Adipose tissue (tissue), 3 donors: ENCODE data around the gene TUBB6. TPM values are rescaled to one million over a fixed set of nuclear protein-coding genes. Genes with fewer than 3 reads are reported as not detected.

Experiments
- H3K27ac ChIP-seq: one replicate; pipeline ENCODE4 v1.5.1; 2013; ENCODE audit warnings: low read depth, low read length
- WGBS, 3 donors: extraction: QIAGEN DNeasy Blood & Tissue Kit; methylation state at CpG; one replicate each; pipeline ENCODE4 v1.1.7; 2013; 5-methylcytosine and 5-hydroxymethylcytosine counted together
- polyA plus RNA-seq, 3 donors: library from polyadenylated mRNA; stranded (reverse); fragments of 200-250 nt; gene quantifications; one replicate each; pipeline ENCODE4 v1.2.3, GENCODE V29; 2013
- donor health status: healthy with polysubstance abuse.
- donor health status: Bipolar disorder and iron deficiency.
- donor health status: healthy.

Gene TUBB6
- polyA plus RNA-seq, 3 donors = 64.6 to 670 (median 182) TPM

- peak overlapping the region; percentile 97 for H3K27ac ChIP-seq
- WGBS, 3 donors = 0 to 1% (median 0%) methylated on average over 67 to 81 of the region's 81 CpGs
Observed at GRCh38 chr18:12308386-12309100, 502 bp downstream of the TUBB6 start.

DNA sequence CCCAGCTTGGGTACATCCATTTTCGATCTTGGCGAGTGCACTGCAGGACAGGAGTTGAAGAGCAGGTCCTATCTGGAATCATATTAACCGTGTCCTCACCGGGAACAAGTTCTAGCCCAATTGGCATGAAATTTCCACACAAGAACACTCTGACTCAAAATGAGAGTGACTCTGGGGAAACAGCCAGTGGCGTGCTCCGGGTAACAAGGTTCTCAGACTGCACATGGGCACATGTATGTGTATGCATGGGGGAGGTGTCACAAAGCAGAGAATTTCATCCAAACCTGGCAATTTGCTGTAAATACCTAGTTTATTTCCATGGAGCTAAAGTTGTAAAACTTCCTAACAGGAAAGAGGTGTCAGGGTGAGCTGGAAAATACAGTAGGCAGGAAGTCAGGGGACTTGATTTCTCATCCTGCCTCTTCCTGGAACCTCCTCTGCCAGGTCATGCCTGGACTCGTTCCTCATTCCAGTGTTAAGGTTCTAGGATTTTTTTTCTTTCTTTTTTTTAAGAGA lies 1.7 kb downstream of the TUBB6 start:
- WGBS, 3 donors = 34 to 63% (median 48%) methylated on average over 7 of the region's 7 CpGs
- peak overlapping the region; percentile 97 for H3K27ac ChIP-seq

DNA sequence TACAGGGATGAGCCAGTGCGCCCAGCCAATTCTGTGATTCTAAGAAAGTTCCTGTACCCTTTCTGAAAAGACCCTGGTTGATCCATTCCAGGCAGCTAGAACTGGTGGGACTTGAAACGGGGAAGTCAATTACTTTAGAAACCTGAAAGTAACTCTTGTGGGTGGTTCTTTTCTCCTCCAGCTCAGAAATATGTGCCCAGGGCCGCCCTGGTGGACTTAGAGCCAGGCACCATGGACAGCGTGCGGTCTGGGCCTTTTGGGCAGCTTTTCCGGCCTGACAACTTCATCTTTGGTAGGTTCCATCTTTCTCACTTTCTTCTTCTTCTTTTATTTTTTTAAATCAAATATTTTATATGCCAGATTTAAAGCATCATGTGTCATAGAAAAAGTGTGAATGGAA lies 2.7 kb downstream of the TUBB6 start:
- 90 to 97% (median 94%) methylated on average over 6 of the region's 6 CpGs for WGBS, 3 donors
- no peak overlapping the region for H3K27ac ChIP-seq

DNA sequence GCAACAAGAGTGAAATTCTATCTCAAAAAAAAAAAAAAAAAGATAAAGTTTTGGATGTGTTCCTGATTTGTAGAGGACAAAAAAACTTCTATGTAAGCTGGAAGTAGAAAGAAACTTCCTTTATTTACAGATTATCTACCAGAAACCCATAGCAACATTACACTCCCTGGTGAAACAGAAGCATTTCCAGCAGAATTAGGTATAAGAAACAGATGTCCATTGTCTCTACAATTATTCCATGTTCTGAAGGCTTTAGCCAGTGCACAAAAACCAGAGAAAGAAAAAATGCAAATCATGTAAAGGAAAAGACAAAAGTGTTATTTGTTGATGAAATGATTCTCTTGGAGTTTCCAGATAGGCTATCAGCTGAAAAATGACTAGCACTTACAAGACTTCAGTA lies 4.9 kb downstream of the TUBB6 start:
- no peak overlapping the region for H3K27ac ChIP-seq

DNA sequence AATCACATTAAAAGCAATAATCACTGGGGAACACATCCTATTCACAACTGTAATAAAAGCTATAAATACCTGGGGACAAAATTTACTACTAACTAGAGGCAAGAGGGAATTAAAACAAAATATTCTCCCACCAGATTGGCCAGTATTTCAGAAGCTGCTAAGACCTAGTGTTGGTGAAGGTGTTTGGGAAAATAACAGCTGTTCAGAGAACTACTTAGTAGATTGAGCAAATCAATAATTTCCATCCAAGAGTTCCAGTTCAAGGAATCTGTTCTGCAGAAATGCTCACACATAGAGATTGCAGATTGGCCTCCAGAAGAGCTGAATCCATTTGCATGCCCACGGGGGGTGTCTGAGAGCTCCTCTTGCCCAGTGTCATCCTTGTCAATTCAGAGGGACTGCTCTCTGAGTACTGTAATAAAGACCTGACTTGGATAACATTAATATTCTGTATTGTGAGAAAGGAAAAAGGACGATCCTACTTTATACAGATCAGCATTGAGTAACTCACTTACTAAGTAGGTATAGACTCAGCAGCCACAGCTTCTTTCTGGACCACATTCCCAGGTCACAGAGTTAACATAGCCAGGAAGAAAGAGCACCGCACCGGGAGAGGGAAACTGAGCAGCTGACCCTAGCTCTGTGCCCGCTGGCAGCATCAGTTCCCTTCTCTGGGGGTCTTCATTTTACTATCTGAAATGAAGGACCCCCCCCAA lies 5.6 kb downstream of the TUBB6 start:
- 42 to 88% (median 86%) methylated on average over 5 of the region's 5 CpGs for WGBS, 3 donors
- H3K27ac ChIP-seq = no peak overlapping the region

DNA sequence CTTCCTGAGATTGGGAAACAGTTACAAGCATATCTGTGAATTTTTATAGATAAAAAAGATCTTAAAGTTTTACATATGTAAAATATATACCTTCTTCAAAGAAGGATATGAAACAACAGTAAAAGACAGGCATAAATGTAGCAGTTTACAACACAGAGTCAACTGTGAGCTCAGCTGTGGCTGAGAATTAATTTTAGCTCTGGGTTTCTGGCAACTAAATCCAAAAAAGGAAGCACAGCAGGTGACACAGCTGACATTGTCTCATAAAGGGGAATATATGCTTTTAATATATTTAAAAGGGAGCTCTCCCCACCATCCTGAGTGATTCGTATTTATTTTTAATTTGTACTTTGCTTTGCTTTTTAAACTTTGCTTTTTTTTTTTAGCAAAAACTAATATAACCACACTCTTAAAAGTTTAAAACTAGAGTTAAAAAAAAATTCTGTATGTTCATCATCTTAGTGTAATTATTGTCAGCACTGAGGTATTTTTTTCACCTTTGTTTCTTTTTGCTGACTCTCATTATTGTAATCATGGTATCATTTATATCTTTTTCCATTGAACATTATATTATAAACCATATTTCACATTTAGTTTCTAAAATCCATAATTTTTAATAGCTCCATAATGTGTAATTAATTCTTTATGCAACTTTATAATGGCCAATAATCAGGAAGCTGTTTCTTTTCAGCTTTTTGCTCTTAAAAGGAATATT lies 6.7 kb downstream of the TUBB6 start:
- H3K27ac ChIP-seq = no peak overlapping the region
- 63 to 77% (median 75%) methylated on average over 1 of the region's 1 CpG for WGBS, 3 donors

- H3K27ac ChIP-seq = no peak overlapping the region
- WGBS, 3 donors = 47 to 70% (median 50%) methylated on average over 10 of the region's 10 CpGs
Observed at GRCh38 chr18:12315490-12315889, 7.4 kb downstream of the TUBB6 start.

GRCh38 chr18:12315911-12316310 lies 7.9 kb downstream of the TUBB6 start:
- WGBS, 3 donors = 27 to 54% (median 52%) methylated on average over 5 of the region's 5 CpGs

GRCh38 chr18:12317664-12318333 lies 9.8 kb downstream of the TUBB6 start:
- WGBS, 3 donors = 42 to 53% (median 51%) methylated on average over 6 of the region's 6 CpGs
- H3K27ac ChIP-seq = no peak overlapping the region

More at GRCh38 chr18:12315911-12316310, 7.9 kb downstream of the TUBB6 start:
- no peak overlapping the region for H3K27ac ChIP-seq

GRCh38 chr18:12318334-12318697 lies 10.3 kb downstream of the TUBB6 start:
- H3K27ac ChIP-seq = no peak overlapping the region
- 29 to 40% (median 38%) methylated on average over 5 of the region's 5 CpGs for WGBS, 3 donors

- no peak overlapping the region for H3K27ac ChIP-seq
- 72 to 84% (median 77%) methylated on average over 3 of the region's 5 CpGs for WGBS, 3 donors
Observed at GRCh38 chr18:12318857-12319256, 10.8 kb downstream of the TUBB6 start.

DNA sequence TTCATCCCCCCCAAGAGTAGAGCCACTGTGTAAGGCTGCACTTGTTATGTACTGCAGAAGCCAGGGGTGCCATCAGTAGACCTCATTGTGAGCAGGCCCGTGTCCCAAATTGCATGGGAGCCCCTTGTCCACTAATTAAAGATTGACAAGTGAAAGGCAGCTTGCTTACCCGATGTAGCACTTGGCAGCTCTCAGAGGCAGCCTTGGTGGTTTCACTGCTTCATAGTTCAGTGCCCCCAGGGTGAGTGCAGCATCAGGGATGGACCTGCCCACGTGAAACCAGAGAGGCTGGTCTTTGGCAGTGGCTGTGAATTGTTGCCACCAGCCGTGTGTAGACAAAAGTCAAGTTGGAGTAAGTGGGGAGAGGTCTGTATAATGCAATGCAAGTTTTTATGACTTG lies 13.3 kb downstream of the TUBB6 start:
- H3K27ac ChIP-seq = no peak overlapping the region
- WGBS, 3 donors = 58 to 62% (median 59%) methylated on average over 4 of the region's 4 CpGs

DNA sequence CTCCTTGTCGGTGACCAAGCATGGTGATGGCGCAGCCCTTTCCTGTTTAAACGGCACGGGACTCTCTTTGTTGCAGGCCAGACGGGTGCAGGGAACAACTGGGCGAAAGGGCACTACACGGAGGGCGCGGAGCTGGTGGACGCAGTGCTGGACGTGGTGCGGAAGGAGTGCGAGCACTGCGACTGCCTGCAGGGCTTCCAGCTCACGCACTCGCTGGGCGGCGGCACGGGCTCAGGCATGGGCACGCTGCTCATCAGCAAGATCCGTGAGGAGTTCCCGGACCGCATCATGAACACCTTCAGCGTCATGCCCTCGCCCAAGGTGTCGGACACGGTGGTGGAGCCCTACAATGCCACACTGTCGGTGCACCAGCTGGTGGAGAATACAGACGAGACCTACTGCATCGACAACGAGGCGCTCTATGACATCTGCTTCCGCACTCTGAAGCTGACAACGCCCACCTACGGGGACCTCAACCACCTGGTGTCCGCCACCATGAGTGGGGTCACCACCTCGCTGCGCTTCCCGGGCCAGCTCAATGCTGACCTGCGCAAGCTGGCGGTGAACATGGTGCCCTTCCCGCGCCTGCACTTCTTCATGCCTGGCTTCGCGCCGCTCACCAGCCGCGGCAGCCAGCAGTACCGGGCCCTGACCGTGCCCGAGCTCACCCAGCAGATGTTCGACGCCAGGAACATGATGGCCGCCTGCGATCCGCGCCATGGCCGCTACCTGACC lies 17.1 kb downstream of the TUBB6 start:
- WGBS, 3 donors = 97 to 98% (median 97%) methylated on average over 58 of the region's 58 CpGs
- no peak overlapping the region for H3K27ac ChIP-seq

GRCh38 chr18:12325726-12326245 lies 17.7 kb downstream of the TUBB6 start:
- no peak overlapping the region for H3K27ac ChIP-seq
- WGBS, 3 donors = 97 to 99% (median 98%) methylated on average over 29 of the region's 29 CpGs

DNA sequence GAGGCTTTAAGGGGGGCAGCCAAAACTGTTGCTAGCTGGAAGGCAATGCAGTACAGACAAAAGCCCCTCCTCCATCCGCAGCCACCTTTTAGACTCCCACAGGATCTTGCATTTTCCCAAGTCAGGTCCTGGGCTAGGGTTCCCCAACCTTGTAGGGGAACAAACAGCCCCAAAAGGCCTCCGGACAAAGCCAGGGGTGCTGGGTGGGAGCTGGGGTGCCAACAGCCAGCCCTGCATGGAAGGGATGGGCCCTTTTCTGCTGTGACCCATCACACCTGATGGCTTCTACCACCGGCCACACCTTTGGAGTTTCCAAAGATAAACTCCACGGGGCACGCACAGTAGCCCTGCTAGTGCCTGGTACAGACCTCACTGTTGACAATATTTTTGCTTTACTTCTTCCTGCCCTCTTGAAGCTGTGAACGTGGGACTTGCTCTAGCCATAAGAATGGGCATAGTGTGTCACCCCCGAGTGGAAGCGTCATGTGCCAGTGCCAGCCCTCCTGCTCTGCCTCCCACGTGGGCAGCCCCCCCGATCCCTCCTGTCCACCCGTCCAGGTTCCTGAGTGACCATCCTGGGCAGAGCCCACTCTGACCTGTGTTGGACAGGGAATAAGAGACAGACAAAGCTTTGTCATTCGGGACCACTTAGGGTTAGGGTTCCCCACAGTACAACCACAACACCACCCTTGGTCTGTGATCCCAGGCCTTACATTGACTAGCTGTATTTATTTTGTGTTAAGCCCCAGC lies 18.8 kb downstream of the TUBB6 start:
- 85 to 89% (median 87%) methylated on average over 12 of the region's 12 CpGs for WGBS, 3 donors

GRCh38 chr18:12327510-12328178 lies 19.6 kb downstream of the TUBB6 start:
- H3K27ac ChIP-seq = no peak overlapping the region
- 59 to 66% (median 61%) methylated on average over 11 of the region's 11 CpGs for WGBS, 3 donors

More for the DNA sequence above, 18.8 kb downstream of the TUBB6 start:
- peak overlapping the region; percentile 34 for H3K27ac ChIP-seq
